Adrenal gland (tissue), 12 donors: ENCODE data around the gene BTBD9. TPM values are rescaled to one million over a fixed set of nuclear protein-coding genes. Genes with fewer than 3 reads are reported as not detected.

ENCODE experiments used
- DNase-seq, 7 donors: peaks; one replicate each; pipeline ENCODE4 v3.0.0-alpha.2; 2019 to 2020
- H3K27ac ChIP-seq, 5 donors: fragments of 200-600 bp; sonication (generic) in 4 of 5; 1 replicate in 3 of 5; 2 replicates in 2 of 5; pipeline versions ENCODE4 v1.5.1 to v1.8.0; 2016 to 2020; ENCODE audit warnings: mild to moderate bottlenecking in 1 of 5
- H3K27me3 ChIP-seq: fragments of 200-600 bp; 2 replicates; pipeline ENCODE4 v1.8.0; 2021
- H3K36me3 ChIP-seq, 2 donors: fragments of 200-600 bp; replicated peaks in 1 of 2; 1 replicate in 1 of 2; 2 replicates in 1 of 2; pipeline versions ENCODE4 v1.5.1 to v1.8.0; 2018 to 2022
- H3K4me1 ChIP-seq, 2 donors: fragments of 200-600 bp; replicated peaks in 1 of 2; 1 replicate in 1 of 2; 2 replicates in 1 of 2; pipeline versions ENCODE4 v1.5.1 to v1.8.0; 2018 to 2021
- H3K4me3 ChIP-seq, 4 donors: fragments of 200-600 bp; sonication (generic) in 3 of 4; one replicate each; pipeline ENCODE4 v1.5.1; 2016 to 2018
- H3K9me3 ChIP-seq, 3 donors: fragments of 200-600 bp; sonication (generic) in 1 of 3; replicated peaks in 1 of 3; 1 replicate in 2 of 3; 2 replicates in 1 of 3; pipeline versions ENCODE4 v1.5.1 to v1.8.0; 2016 to 2021
- CTCF ChIP-seq, 6 experiments: fragments of 450-650 bp in 4 of 6; fragments of 200-600 bp in 2 of 6; sonication (generic) in 1 of 6; IDR thresholded peaks; 1 replicate in 5 of 6; 2 replicates in 1 of 6; pipeline versions ENCODE4 v1.5.1 to v1.8.0; 2016 to 2021; ENCODE audit warnings: antibody characterized with exemption in 6 of 6, mild to moderate bottlenecking in 2 of 6, moderate library complexity in 1 of 6
- POLR2A ChIP-seq, 2 donors: fragments of 450-650 bp; IDR thresholded peaks; one replicate each; pipeline ENCODE4 v1.6.1; 2017; ENCODE audit warnings: antibody characterized with exemption in 2 of 2, mild to moderate bottlenecking in 2 of 2, moderate library complexity in 1 of 2
- WGBS, 4 donors: extraction: QIAGEN DNeasy Blood & Tissue Kit in 2 of 4; methylation state at CpG; one replicate each; pipeline versions ENCODE4 v1.1.5 to v1.1.7; 2013 to 2017; 5-methylcytosine and 5-hydroxymethylcytosine counted together
- intact Hi-C, 2 donors: fragments of 100-400 bp; cut with DNase I; formaldehyde crosslinking; loops; one replicate each; pipeline versions ENCODE4 v1.14.1 to v1.15.0; 2022 to 2023
- polyA plus RNA-seq, 3 donors: library from polyadenylated mRNA; stranded (reverse); fragments of 200-250 nt in 2 of 3; fragments of 350-450 nt in 1 of 3; fragmentation: Illumina TruSeq in 1 of 3; extraction: RNeasy Lipid Tissue Mini Kit (QIAGEN cat#74804) in 1 of 3; gene quantifications; one replicate each; pipeline ENCODE4 v1.2.3, GENCODE V29; 2013 to 2014
- total RNA-seq, 9 donors: library from RNA; depleted of rRNA in 4 of 9; stranded (reverse); fragments of >200 nt in 4 of 9; fragments of 120-200 nt in 1 of 9; fragmentation: NEBNext Ultra II Directional in 1 of 9; extraction: Animal tissue kit (Norgen Biotek cat#: 25700) in 1 of 9; gene quantifications; one replicate each; pipeline versions ENCODE4 v1.1.0 to v1.2.4, GENCODE V29; 2013 to 2023
- donor health status: healthy with polysubstance abuse.
- donor health status: Bipolar disorder and iron deficiency.
- donor health status: DM: yes; HTN: yes; CAD: no.
- donor health status: DM: no; HTN: no; CAD: no.
- donor health status: DM: no; HTN: no; CAD: no.
- donor health status: DM: yes; HTN: yes; CAD: no.

BTBD9 gene
- total and polyA plus RNA-seq, 12 donors: 2.4 to 29.6 (median 18.1) TPM

- Histone ChIP-seq H3K4me1 (peaks cover 0 to 12% of the 10 kb centered on the region in 2 donors), H3K36me3 (no peaks in the 10 kb centered on the region), H3K27me3 (no peaks in the 10 kb centered on the region), H3K9me3 (no peaks in the 10 kb centered on the region), H3K27ac (no peak overlapping the region), H3K4me3 (no peak overlapping the region)
- TF ChIP-seq POLR2A (IDR thresholded peaks at IDR 0.05): no peak
- no peak for TF ChIP-seq CTCF (IDR thresholded peaks at IDR 0.05)
- 94 to 97% (median 96%) methylated on average over 5 of the region's 5 CpGs for WGBS, 4 donors
- no peak for DNase-seq
- intact Hi-C loops: no loop called here
These were observed 249.9 kb downstream of the BTBD9 start for GRCh38 chr6:38389875-38390274.

GRCh38 chr6:38387971-38388370 is 251.8 kb downstream of the BTBD9 start:
- Histone ChIP-seq H3K4me1 (peaks cover 0 to 12% of the 10 kb centered on the region in 2 donors), H3K36me3 (no peaks in the 10 kb centered on the region), H3K27ac (no peak overlapping the region), H3K4me3 (no peak overlapping the region), H3K9me3 (no peaks in the 10 kb centered on the region), H3K27me3 (no peaks in the 10 kb centered on the region)
- TF ChIP-seq CTCF (IDR thresholded peaks at IDR 0.05) (no peak), POLR2A (IDR thresholded peaks at IDR 0.05) (no peak)
- intact Hi-C loops: no loop called here
- DNase-seq: no peak

- intact Hi-C loops: no loop called here
- DNase-seq: no peak
- Histone ChIP-seq H3K27me3 (no peaks in the 10 kb centered on the region), H3K4me3 (no peak overlapping the region), H3K36me3 (no peaks in the 10 kb centered on the region), H3K9me3 (no peaks in the 10 kb centered on the region), H3K27ac (no peak overlapping the region), H3K4me1 (peaks cover 0 to 10% of the 10 kb centered on the region in 2 donors)
- WGBS, 4 donors: 88 to 100% (median 100%) methylated on average over 2 of the region's 2 CpGs
- TF ChIP-seq CTCF (IDR thresholded peaks at IDR 0.05) (no peak), POLR2A (IDR thresholded peaks at IDR 0.05) (no peak)
These were observed 252.3 kb downstream of the BTBD9 start for GRCh38 chr6:38387461-38387860.

GRCh38 chr6:38378801-38379200 is 260.9 kb downstream of the BTBD9 start:
- Histone ChIP-seq H3K9me3 (no peaks in the 10 kb centered on the region), H3K4me3 (no peak overlapping the region), H3K36me3 (no peaks in the 10 kb centered on the region), H3K4me1 (no peaks in the 10 kb centered on the region), H3K27ac (no peak overlapping the region), H3K27me3 (no peaks in the 10 kb centered on the region)
- no peak for DNase-seq
- intact Hi-C loops: no loop called here
- TF ChIP-seq CTCF (IDR thresholded peaks at IDR 0.05) (no peak), POLR2A (IDR thresholded peaks at IDR 0.05) (no peak)
- WGBS, 4 donors: 85 to 95% (median 89%) methylated on average over 7 of the region's 7 CpGs
